ENCODE data around the gene HOXA6. TPM values are rescaled to one million over a fixed set of nuclear protein-coding genes. Genes with fewer than 3 reads are reported as not detected.

The HOXA6 gene
- polyA plus RNA-seq, 1 donor from 2014 or later: not detected

DNA sequence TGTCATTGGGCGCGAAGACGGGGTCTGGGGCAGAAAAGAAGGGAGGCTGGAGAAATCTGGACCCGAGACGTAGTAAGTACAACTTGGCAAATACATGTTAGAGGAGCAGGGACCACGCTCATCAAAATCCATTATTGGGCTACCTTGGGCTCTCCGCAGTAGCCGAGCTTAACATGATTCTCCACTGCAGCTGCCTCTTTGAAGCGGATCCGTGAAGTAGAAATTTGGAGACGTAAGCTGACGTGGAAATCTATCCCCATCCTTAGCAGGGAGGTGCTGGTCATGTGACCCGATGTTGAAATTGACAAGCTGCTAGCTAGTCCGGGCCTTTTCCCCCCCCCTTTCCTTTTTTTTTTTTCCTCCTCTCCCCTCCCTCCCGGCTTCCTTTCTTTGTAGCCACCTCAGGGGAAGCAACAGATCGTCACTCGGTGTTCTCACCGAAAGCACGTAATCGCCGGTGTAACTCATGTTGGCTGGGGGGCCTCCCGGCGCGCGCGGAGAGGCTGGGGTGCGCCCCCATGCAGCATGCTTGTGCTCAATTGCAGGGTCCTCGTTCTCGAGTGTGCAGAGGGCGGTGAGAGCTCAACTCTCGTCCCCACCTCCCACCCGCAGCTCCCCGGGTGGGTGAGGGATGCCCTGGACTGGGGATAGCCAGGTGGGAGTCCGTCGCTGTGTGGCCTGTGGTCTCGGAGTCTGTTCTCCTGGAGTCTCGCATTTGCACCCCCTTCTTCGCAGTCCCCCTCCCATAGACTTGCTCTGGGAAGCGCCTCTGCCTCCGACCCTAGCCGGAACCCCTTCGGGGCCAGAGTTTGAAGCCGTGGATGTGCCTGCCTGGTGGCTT is 37.7 kb upstream of the HOXA6 start, which contains the start of gene HOXA11:
Gene HOXA11 (minus strand): TSS at position 220 of the 841 bp plus-strand sequence. CDS start 88 bp downstream, at position 132.
- Histone ChIP-seq H3K4me2 (ENCODE audit: low read length) (no peak within 1 kb of the TSS), H3K27me3 (ENCODE audit: insufficient read depth, low read depth, low read length) (peaks cover 100% of the 10 kb centered on the region), H3F3A (ENCODE audit: insufficient read depth, low read length, poor library complexity, severe bottlenecking) (no peaks in the 10 kb centered on the region), H3K79me2 (replicated peaks; ENCODE audit: insufficient read depth, low read length) (no peaks in the 10 kb centered on the region), H2AFZ (ENCODE audit: low read depth, low read length) (no peak within 1 kb of the TSS), H3K4me3 (ENCODE audit: low read length) (no peak within 1 kb of the TSS), H3K9me2 (ENCODE audit: insufficient read depth, low read length) (no peaks in the 10 kb centered on the region), H3K9me3 (ENCODE audit: low read length) (peaks cover 6% of the 10 kb centered on the region), H3K27ac (ENCODE audit: low read length) (no peak within 1 kb of the TSS), H3K36me3 (ENCODE audit: insufficient read depth, low read length) (no peaks in the 10 kb centered on the region), H3K9ac (ENCODE audit: low read length) (no peak within 1 kb of the TSS), H4K20me1 (ENCODE audit: insufficient read depth) (no peaks in the 10 kb centered on the region)
- TF ChIP-seq RAD21 (conservative IDR thresholded peaks at IDR 0.05) (no peak), SMC3 (conservative IDR thresholded peaks at IDR 0.05; ENCODE audit: poor library complexity) (no peak), TAF1 (IDR thresholded peaks at IDR 0.05; ENCODE audit: low read depth) (no peak), EP300 (conservative IDR thresholded peaks at IDR 0.05; ENCODE audit: poor library complexity, severe bottlenecking) (no peak), EZH2 (IDR thresholded peaks at IDR 0.05; ENCODE audit: borderline replicate concordance, insufficient read depth, low read length, poor library complexity, severe bottlenecking) (peak; percentile 12)
- TF ChIP-seq, protein P1, sequence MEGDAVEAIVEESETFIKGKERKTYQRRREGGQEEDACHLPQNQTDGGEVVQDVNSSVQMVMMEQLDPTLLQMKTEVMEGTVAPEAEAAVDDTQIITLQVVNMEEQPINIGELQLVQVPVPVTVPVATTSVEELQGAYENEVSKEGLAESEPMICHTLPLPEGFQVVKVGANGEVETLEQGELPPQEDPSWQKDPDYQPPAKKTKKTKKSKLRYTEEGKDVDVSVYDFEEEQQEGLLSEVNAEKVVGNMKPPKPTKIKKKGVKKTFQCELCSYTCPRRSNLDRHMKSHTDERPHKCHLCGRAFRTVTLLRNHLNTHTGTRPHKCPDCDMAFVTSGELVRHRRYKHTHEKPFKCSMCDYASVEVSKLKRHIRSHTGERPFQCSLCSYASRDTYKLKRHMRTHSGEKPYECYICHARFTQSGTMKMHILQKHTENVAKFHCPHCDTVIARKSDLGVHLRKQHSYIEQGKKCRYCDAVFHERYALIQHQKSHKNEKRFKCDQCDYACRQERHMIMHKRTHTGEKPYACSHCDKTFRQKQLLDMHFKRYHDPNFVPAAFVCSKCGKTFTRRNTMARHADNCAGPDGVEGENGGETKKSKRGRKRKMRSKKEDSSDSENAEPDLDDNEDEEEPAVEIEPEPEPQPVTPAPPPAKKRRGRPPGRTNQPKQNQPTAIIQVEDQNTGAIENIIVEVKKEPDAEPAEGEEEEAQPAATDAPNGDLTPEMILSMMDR (IDR thresholded peaks at IDR 0.05; ENCODE audit: poor library complexity, severe bottlenecking): no peak
- TF ChIP-seq, protein P2, sequence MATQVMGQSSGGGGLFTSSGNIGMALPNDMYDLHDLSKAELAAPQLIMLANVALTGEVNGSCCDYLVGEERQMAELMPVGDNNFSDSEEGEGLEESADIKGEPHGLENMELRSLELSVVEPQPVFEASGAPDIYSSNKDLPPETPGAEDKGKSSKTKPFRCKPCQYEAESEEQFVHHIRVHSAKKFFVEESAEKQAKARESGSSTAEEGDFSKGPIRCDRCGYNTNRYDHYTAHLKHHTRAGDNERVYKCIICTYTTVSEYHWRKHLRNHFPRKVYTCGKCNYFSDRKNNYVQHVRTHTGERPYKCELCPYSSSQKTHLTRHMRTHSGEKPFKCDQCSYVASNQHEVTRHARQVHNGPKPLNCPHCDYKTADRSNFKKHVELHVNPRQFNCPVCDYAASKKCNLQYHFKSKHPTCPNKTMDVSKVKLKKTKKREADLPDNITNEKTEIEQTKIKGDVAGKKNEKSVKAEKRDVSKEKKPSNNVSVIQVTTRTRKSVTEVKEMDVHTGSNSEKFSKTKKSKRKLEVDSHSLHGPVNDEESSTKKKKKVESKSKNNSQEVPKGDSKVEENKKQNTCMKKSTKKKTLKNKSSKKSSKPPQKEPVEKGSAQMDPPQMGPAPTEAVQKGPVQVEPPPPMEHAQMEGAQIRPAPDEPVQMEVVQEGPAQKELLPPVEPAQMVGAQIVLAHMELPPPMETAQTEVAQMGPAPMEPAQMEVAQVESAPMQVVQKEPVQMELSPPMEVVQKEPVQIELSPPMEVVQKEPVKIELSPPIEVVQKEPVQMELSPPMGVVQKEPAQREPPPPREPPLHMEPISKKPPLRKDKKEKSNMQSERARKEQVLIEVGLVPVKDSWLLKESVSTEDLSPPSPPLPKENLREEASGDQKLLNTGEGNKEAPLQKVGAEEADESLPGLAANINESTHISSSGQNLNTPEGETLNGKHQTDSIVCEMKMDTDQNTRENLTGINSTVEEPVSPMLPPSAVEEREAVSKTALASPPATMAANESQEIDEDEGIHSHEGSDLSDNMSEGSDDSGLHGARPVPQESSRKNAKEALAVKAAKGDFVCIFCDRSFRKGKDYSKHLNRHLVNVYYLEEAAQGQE (IDR thresholded peaks at IDR 0.05; ENCODE audit: borderline replicate concordance): no peak

DNA sequence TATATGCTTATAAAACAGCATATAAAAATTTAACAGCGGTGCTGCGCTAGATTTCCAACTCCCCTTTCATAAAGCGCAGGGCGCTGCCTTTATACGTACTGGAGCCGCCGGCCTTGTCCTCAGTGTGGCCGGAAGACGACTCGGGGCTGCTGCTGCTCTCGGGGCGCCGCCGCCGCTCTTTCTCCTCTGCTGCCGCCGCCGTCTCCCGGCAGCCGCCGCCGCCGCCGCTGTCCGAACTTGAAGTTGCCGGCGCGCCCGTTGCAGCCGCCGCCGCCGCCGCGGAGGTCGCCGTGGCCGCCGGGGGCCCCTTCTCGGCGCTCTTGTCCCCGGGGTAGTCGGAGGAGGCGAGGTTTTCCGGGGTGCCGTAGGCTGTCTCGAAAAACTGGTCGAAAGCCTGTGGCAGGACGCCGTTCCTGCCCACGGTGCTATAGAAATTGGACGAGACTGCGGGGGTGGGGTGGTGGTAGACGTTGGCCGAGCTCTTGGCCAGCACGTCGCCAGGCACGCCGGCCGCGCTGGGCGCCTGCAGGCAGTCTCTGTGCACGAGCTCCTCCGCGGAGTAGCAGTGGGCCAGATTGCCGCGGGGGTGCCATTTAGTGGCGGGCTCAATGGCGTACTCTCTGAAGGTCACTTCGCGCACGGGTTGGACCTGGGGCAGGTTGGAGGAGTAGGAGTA is 36.9 kb upstream of the HOXA6 start:
- no peaks in the 10 kb centered on the region for H4K20me1 ChIP-seq (ENCODE audit: insufficient read depth)
- TF ChIP-seq RAD21 (conservative IDR thresholded peaks at IDR 0.05): no peak
- no peak for TF ChIP-seq TAF1 (IDR thresholded peaks at IDR 0.05; ENCODE audit: low read depth)
- no peak for TF ChIP-seq MXI1 (conservative IDR thresholded peaks at IDR 0.05; ENCODE audit: poor library complexity, severe bottlenecking)
- TF ChIP-seq EZH2 (IDR thresholded peaks at IDR 0.05; ENCODE audit: borderline replicate concordance, insufficient read depth, low read length, poor library complexity, severe bottlenecking): no peak
- TF ChIP-seq POLR2AphosphoS5 (IDR thresholded peaks at IDR 0.05): no peak
- TF ChIP-seq, protein P1 (IDR thresholded peaks at IDR 0.05; ENCODE audit: poor library complexity, severe bottlenecking): no peak
- no peak for TF ChIP-seq EP300 (conservative IDR thresholded peaks at IDR 0.05; ENCODE audit: poor library complexity, severe bottlenecking)
- H3K36me3 ChIP-seq (ENCODE audit: insufficient read depth, low read length): no peaks in the 10 kb centered on the region
- peaks cover 100% of the 10 kb centered on the region for H3K27me3 ChIP-seq (ENCODE audit: insufficient read depth, low read depth, low read length)
- no peaks in the 10 kb centered on the region for H3F3A ChIP-seq (ENCODE audit: insufficient read depth, low read length, poor library complexity, severe bottlenecking)
- no peak overlapping the region for H3K27ac ChIP-seq (ENCODE audit: low read length)
- H3K4me2 ChIP-seq (ENCODE audit: low read length): no peak overlapping the region
- no peak overlapping the region for H2AFZ ChIP-seq (ENCODE audit: low read depth, low read length)
- H3K9ac ChIP-seq (ENCODE audit: low read length): no peak overlapping the region
- H3K79me2 ChIP-seq (replicated peaks; ENCODE audit: insufficient read depth, low read length): no peaks in the 10 kb centered on the region
- H3K9me2 ChIP-seq (ENCODE audit: insufficient read depth, low read length): no peaks in the 10 kb centered on the region
- H3K4me3 ChIP-seq (ENCODE audit: low read length): no peak overlapping the region
- peaks cover 7% of the 10 kb centered on the region for H3K9me3 ChIP-seq (ENCODE audit: low read length)

All from neural cell (in vitro differentiated cells).